GM19099 (cell line): ENCODE measurements around the gene STX3.

ENCODE experiments used
- POLR2A ChIP-seq: IDR thresholded peaks from 3 replicates; pipeline ENCODE4 v1.6.1; 2011; ENCODE audit warnings: low read depth; ENCODE audit not compliant: insufficient read length; ENCODE audit errors: extremely low read depth

Gene STX3

GRCh38 chr11:59839615-59840014 is 84.4 kb downstream of the STX3 start:
- TF ChIP-seq POLR2A: no peak

DNA sequence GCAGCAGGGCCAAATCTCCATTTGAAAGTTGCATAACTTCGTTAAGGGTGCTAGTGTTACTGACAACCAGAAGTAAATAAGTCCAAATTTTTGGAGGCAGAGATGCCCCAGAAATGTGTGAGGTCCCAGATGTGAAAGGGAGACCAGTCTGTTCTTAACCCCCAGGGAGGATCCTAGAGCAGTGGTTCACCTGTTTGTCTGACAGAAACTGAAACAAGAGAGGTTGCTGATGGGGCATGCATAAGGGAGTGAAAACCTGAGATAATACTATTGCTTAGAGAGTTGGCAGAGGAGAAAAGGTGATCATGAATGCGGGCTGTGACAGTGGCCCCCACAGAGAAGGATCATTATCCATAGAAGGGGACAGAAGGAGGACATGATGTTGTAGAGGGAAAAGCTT is 86.3 kb downstream of the STX3 start:
- TF ChIP-seq POLR2A: no peak

DNA sequence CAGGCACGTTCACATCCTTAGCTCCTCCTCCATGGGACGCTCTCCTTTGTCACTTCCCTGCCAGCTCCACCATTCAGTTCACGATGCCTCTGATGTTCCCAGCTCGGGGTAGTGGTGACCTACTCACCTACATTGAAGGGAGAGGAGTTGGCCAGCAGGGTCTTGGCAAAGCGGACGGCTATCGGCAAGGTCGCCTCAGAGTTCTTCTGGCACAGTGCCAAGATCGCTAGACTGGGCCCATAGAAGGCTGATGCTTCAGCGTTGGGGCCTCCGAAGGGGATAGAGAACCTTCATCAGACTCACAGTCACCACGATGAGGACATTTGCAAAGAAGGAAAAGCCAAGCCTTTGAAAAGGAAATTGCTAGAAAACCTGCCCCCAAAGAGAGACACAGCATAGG is 87.1 kb downstream of the STX3 start:
- TF ChIP-seq POLR2A: no peak

GRCh38 chr11:59845399-59845798 is 90.2 kb downstream of the STX3 start, which contains the start of gene CBLIF:
CBLIF (minus strand) TSS chr11:59845499; CDS start chr11:59845453, 46 bp downstream.
- TF ChIP-seq POLR2A: no peak

- no peak for TF ChIP-seq POLR2A
These were observed 91.4 kb downstream of the STX3 start for GRCh38 chr11:59846556-59846955.

DNA sequence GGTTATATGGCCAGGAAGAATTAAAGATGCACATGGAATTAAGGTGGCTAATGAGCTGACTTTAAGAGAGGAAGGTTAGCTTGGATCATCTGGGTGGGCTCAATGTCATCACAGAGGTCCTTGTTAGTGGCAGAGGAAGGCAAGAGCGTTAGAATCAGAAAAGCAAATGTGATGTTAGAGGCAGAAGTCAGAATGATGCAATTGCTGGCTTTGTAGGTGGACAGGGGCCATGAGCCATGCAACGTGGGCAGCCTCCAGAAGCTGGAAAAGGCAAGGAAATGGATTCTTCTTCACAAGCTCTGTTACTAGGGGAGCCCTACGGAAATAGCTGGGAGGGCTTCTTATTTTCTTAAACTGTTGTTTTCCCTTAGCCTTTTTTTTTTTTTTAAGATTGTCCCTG is 92.5 kb downstream of the STX3 start:
- TF ChIP-seq POLR2A: no peak

- no peak for TF ChIP-seq POLR2A
These were observed 94.0 kb downstream of the STX3 start for GRCh38 chr11:59849129-59849528.

DNA sequence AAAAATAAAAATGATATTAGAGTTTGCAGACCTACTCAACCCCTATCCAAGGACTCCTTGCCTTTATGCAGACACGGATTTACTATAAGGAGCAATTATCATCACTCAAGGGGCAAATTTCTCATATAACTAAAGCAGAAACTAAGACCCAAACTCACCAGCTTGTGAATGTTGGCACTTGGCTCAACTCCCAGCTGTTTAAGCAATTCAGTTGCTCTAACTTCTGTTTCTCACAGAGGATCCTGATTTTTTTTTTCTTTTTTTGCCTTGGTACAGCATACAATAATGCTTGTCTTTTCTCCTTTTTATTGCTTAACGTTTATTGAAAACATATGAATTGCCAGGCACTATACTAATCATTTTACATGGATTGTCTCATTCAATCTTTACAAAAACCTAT is 99.7 kb downstream of the STX3 start:
- TF ChIP-seq POLR2A: no peak
